OCI-LY1 (cell line): ENCODE results near the gene MEAF6.

ENCODE experiments used
- EZH2 ChIP-seq: fragments of 200-600 bp; sonication (generic), shearing (Covaris generic); IDR thresholded peaks from 2 replicates; pipeline ENCODE4 v1.8.0; 2017; ENCODE audit warnings: borderline replicate concordance, mixed run types, mild to moderate bottlenecking, antibody characterized with exemption, low read length, moderate library complexity, mixed read lengths
- TF ChIP-seq, protein P1 (sequence below): fragments of 200-600 bp; sonication (generic), shearing (Covaris generic); IDR thresholded peaks from 2 replicates; pipeline ENCODE4 v1.5.1; 2017; ENCODE audit warnings: mild to moderate bottlenecking, antibody characterized with exemption, low read length, moderate library complexity, mixed read lengths

DNA sequence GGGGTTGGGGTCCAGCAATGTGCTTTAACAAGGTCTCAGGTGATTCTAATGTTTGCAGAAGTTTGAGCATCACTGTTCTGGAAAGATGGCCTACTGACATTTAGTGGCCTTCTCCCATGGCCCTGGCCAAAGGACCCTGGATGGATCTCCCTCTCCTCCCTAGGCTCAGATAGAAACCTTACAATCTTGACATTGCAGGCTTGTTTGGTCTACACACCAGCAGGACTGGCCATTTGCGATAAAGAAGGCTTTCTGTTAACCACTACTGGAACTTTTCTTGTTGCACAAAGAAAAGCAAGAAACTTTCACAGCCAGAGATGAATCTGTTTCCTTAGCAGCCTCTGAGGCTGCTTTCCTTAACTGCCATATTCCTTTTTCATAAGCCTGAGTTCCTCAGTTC, 48.4 kb upstream of the MEAF6 start:
- TF ChIP-seq, protein P1, sequence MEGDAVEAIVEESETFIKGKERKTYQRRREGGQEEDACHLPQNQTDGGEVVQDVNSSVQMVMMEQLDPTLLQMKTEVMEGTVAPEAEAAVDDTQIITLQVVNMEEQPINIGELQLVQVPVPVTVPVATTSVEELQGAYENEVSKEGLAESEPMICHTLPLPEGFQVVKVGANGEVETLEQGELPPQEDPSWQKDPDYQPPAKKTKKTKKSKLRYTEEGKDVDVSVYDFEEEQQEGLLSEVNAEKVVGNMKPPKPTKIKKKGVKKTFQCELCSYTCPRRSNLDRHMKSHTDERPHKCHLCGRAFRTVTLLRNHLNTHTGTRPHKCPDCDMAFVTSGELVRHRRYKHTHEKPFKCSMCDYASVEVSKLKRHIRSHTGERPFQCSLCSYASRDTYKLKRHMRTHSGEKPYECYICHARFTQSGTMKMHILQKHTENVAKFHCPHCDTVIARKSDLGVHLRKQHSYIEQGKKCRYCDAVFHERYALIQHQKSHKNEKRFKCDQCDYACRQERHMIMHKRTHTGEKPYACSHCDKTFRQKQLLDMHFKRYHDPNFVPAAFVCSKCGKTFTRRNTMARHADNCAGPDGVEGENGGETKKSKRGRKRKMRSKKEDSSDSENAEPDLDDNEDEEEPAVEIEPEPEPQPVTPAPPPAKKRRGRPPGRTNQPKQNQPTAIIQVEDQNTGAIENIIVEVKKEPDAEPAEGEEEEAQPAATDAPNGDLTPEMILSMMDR = no peak
- TF ChIP-seq EZH2 = no peak
